AG04450 (cell line): ENCODE measurements around the gene EIF2AK2. TPM values are rescaled to one million over a fixed set of nuclear protein-coding genes. Genes with fewer than 3 reads are reported as not detected.

Source experiments
- CTCF ChIA-PET: fragments of 300-600, 350-600 bp; formaldehyde crosslinking; extraction: SDS; loops from one replicate; lab custom pipeline; 2022; ENCODE audit warnings: antibody characterized with exemption, inconsistent platforms; lab: Charles Lee
- POLR2A ChIA-PET: fragments of 350-600 bp; formaldehyde crosslinking; extraction: SDS; loops from one replicate; lab custom pipeline; 2021; ENCODE audit warnings: antibody characterized with exemption, inconsistent platforms; lab: Yijun Ruan, JAX
- DNase-seq: peaks from one replicate; pipeline ENCODE4 v3.0.0-alpha.2; 2011; ENCODE audit warnings: low read depth, low spot score
- H3K27ac ChIP-seq: one replicate; pipeline ENCODE4 v1.5.1; 2012; ENCODE audit warnings: low read depth, low read length, control low read depth
- H3K27me3 ChIP-seq: one replicate; pipeline ENCODE4 v1.6.0; 2012; ENCODE audit warnings: low read length; ENCODE audit not compliant: control insufficient read depth, insufficient read depth
- H3K4me3 ChIP-seq: 2 replicates; pipeline ENCODE4 v1.5.1; 2011; ENCODE audit warnings: mild to moderate bottlenecking, low read depth, low read length, control low read depth
- H3K9me3 ChIP-seq: 2 replicates; pipeline ENCODE4 v1.5.1; 2012; ENCODE audit warnings: low read length; ENCODE audit not compliant: control insufficient read depth, insufficient read depth
- CTCF ChIP-seq: IDR thresholded peaks from 2 replicates; pipeline ENCODE4 v1.5.1; 2011; ENCODE audit warnings: low read depth, low read length, control low read depth, inconsistent platforms
- polyA plus RNA-seq: library from polyadenylated mRNA; depleted of rRNA; stranded (reverse); fragments of >200 nt; gene quantifications from 2 replicates; pipeline ENCODE4 v1.2.3, GENCODE V29; 2011

EIF2AK2 gene
- polyA plus RNA-seq, 1 experiment = 36.5 TPM

- no peak for TF ChIP-seq CTCF
- DNase-seq = no peak
- Histone ChIP-seq H3K27me3 (no peaks in the 10 kb centered on the region), H3K4me3 (peak overlapping the region; percentile 87), H3K27ac (peak overlapping the region; percentile 88), H3K9me3 (peaks cover 8% of the 10 kb centered on the region; the same call in 1 of the 2 replicates)
- POLR2A ChIA-PET = interaction anchor here (0.6 to 1.4 kb wide), 3 partner anchors 25 to 697 kb away, joined by 3 to 6 read pairs (median 3); no protein-coding TSS in a partner anchor
- CTCF ChIA-PET = interaction anchor here (2.2 kb wide), 1 partner anchor 12 kb away, joined by 9 read pairs; no protein-coding TSS in a partner anchor
These were observed 516 bp downstream of the EIF2AK2 start for GRCh38 chr2:37156071-37156856.

DNA sequence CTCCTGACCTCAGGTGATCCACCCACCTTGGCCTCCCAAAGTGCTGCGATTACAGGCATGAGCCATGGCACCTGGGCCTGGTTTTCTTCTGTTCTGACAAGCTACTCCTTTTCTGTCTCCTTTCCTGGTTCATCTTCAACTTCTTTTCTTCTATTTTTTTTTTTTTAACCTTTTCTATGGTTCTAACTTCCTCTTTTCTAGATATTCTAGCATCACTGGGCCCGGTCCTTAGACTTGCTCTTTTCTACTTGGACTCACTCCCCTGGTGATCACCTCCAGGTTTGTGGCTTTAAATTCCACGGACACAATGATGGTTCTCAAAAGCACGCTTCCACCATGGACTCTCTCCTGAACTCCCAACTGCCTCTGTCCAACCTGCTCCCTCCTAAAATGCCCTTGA is 2.0 kb downstream of the EIF2AK2 start:
- ChIA-PET POLR2A (interaction anchor here (0.7 kb wide), 1 partner anchor 298 kb away, joined by 3 read pairs; no protein-coding TSS in a partner anchor), CTCF (interaction anchor here (2.2 kb wide), 1 partner anchor 14 kb away, joined by 9 read pairs; no protein-coding TSS in a partner anchor)
- Histone ChIP-seq H3K27ac (no peak overlapping the region), H3K27me3 (no peaks in the 10 kb centered on the region), H3K4me3 (no peak overlapping the region), H3K9me3 (peaks cover 8% of the 10 kb centered on the region; the same call in 1 of the 2 replicates)
- no peak for DNase-seq
- TF ChIP-seq CTCF = no peak

GRCh38 chr2:37153224-37153623 is 3.6 kb downstream of the EIF2AK2 start:
- CTCF ChIA-PET = interaction anchor here (0.7 kb wide), 1 partner anchor 59 kb away, joined by 3 read pairs; no protein-coding TSS in a partner anchor
- TF ChIP-seq CTCF = no peak
- POLR2A ChIA-PET = interaction anchor here (0.7 kb wide), 1 partner anchor 148 kb away, joined by 5 read pairs; no protein-coding TSS in a partner anchor
- Histone ChIP-seq H3K27me3 (no peaks in the 10 kb centered on the region), H3K9me3 (peaks cover 8% of the 10 kb centered on the region; the same call in 1 of the 2 replicates), H3K4me3 (no peak overlapping the region), H3K27ac (no peak overlapping the region)
- DNase-seq = no peak

DNA sequence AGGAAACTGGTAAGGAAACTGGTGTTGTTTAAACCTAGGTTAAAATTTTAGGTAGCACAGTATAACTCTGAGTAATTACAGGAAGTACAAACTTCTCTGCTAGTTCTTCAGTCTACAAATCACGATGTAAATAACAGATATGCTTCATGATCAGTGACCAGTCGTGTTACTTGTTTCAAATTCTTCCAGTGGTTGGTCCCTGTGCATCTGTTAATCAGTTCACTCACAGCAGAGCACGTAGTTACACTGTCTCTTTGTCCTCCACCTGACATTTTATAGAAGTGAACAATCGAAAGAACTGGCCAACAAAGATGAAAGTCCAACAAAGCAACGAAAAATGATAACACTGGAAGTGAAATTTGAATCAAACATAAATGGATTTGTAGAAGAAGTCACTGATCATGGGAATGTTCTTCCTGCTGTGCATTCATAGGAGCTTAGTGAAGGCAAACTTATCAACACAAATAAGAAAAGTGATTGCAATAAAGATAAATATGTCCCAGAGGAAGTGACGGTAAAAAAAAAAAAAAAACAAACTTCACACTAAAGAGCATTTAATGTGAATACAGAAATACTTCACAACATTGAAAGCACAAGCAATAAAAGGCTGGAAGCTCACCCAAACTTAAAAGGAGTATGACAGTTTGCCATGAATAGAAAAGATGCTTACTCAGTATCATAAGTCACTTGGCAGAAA is 7.0 kb downstream of the EIF2AK2 start:
- CTCF ChIA-PET = no interaction called here
- DNase-seq = no peak
- POLR2A ChIA-PET = interaction anchor here (0.6 kb wide), 1 partner anchor 22 kb away, joined by 3 read pairs; no protein-coding TSS in a partner anchor
- Histone ChIP-seq H3K4me3 (no peak overlapping the region), H3K27ac (no peak overlapping the region), H3K9me3 (peaks cover 8% of the 10 kb centered on the region; the same call in 1 of the 2 replicates), H3K27me3 (no peaks in the 10 kb centered on the region)
- no peak for TF ChIP-seq CTCF
